ENCODE measurements around the gene SALL1.

The SALL1 gene

DNA sequence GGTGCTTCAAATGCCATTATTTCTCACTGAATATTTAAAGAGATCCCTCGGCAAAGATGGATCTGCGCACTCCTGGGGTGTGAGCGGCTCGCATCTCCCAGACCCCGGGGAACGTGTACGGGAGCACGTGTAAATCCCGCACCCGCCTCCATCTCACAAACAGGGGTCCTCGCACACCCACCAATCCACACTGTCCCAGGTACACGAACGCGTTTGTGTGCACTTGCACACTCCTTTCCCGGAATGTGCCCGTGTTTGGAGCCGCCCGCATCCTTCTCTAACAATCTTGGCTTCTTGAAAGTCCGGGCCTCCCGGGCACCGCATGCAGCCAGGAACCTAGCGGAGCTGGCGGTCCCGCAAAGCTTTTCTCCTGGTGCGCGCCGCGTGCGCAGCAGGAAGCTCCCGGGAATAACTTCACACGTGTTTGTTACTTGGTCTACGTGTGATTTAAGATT, 2.5 kb upstream of the SALL1 start:
- no peak overlapping the region for H3K4ac ChIP-seq (ENCODE audit: low read depth, low read length)
- no peak overlapping the region for H2AK5ac ChIP-seq (ENCODE audit: low read length)
- no peak overlapping the region for H2BK15ac ChIP-seq (replicated peaks; ENCODE audit: low read depth)
- H4K8ac ChIP-seq (ENCODE audit: low read depth, low read length), result no peak overlapping the region
- no peaks in the 10 kb centered on the region for H3K27me3 ChIP-seq (ENCODE audit: insufficient read depth, low read length, poor library complexity)
- peaks cover 23% of the 10 kb centered on the region for H3K79me2 ChIP-seq (ENCODE audit: control insufficient read depth, insufficient read depth, low read length)
- no peaks in the 10 kb centered on the region for H3K79me1 ChIP-seq (ENCODE audit: low read length)
- H3K36me3 ChIP-seq (ENCODE audit: control insufficient read depth, insufficient read depth, low read length), result no peaks in the 10 kb centered on the region
- H2BK5ac ChIP-seq (ENCODE audit: low read length), result no peak overlapping the region
- peak; percentile 79 for DNase-seq
- no peak overlapping the region for H2BK120ac ChIP-seq (ENCODE audit: low read depth, low read length)
- H3K18ac ChIP-seq (ENCODE audit: low read length), result peak overlapping the region; percentile 10
- peaks cover 4% of the 10 kb centered on the region for H3K4me1 ChIP-seq (ENCODE audit: control insufficient read depth, low read depth, low read length)
- H3K56ac ChIP-seq (ENCODE audit: low read length), result peak overlapping the region; percentile 80
- H3K9ac ChIP-seq (ENCODE audit: low read length), result peak overlapping the region; percentile 41
- no CpG with 5 or more reads among the region's 32 CpGs for WGBS (ENCODE audit: extremely low coverage, insufficient coverage, low lambda C conversion rate)
- no peak overlapping the region for H3K4me3 ChIP-seq (ENCODE audit: low read length)
- H3K23ac ChIP-seq (ENCODE audit: low read length), result no peak overlapping the region
- no peak overlapping the region for H4K5ac ChIP-seq (ENCODE audit: low read length)
- H3K4me2 ChIP-seq (ENCODE audit: low read length), result peak overlapping the region; percentile 54
- no peak overlapping the region for H3K27ac ChIP-seq (ENCODE audit: low read depth, low read length)

DNA sequence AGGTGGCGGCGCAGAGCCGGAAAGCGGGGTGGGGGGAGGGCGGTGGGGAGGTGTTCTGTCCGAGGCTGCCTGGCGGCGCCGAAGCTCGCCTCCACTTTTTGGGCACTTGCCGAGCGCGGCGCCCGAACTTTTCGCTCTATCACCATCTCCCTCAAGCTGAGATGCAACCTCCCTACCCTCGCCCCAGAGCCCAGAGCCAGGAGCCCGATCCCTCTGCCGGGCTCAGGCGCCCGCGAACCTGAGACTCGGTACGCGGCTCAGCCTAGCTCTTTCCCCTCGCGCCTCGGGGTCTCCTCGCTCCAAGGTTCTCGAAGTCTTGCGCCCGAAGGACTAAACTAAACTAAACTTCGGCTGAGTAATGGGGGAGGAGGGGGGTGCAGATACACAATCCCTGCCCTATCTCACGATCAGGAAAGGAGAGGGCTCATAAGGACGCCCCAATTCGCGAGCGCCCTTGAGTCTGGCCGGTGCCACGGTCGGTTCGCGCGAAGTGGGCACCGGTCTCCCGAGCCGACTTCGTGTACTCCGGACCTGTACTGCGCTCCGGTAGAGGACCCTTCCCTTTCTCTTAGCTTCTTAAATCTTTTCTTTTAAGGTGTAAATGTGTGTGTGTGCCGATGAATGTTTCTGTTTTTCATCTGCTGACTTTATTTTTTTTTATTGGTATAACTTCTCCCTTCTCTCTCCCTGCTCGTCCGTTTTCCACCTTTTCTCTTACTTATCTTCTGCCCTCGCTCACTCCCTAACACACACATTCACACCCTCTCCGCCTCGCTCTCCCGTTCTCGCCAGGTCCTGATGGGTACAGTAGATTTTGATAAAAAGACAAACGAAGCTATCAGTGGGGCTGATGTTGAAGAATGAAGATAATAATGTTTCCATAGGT, 1.9 kb upstream of the SALL1 start:
- Histone ChIP-seq H3K4me1 (ENCODE audit: control insufficient read depth, low read depth, low read length) (peaks cover 4% of the 10 kb centered on the region), H2AK5ac (ENCODE audit: low read length) (no peak overlapping the region), H3K9ac (ENCODE audit: low read length) (peak overlapping the region; percentile 71), H3K27ac (ENCODE audit: low read depth, low read length) (peak overlapping the region; percentile 92), H3K18ac (ENCODE audit: low read length) (peak overlapping the region; percentile 95), H4K8ac (ENCODE audit: low read depth, low read length) (peak overlapping the region; percentile 28), H3K4me3 (ENCODE audit: low read length) (peak overlapping the region; percentile 61), H3K56ac (ENCODE audit: low read length) (peak overlapping the region; percentile 87), H2BK5ac (ENCODE audit: low read length) (peak overlapping the region; percentile 86), H3K36me3 (ENCODE audit: control insufficient read depth, insufficient read depth, low read length) (no peaks in the 10 kb centered on the region), H2BK15ac (replicated peaks; ENCODE audit: low read depth) (no peak overlapping the region), H3K27me3 (ENCODE audit: insufficient read depth, low read length, poor library complexity) (no peaks in the 10 kb centered on the region), H3K4ac (ENCODE audit: low read depth, low read length) (peak overlapping the region; percentile 66), H3K79me2 (ENCODE audit: control insufficient read depth, insufficient read depth, low read length) (peaks cover 28% of the 10 kb centered on the region), H3K4me2 (ENCODE audit: low read length) (peak overlapping the region; percentile 73), H3K23ac (ENCODE audit: low read length) (peak overlapping the region; percentile 37), H3K79me1 (ENCODE audit: low read length) (no peaks in the 10 kb centered on the region), H4K5ac (ENCODE audit: low read length) (no peak overlapping the region), H2BK120ac (ENCODE audit: low read depth, low read length) (peak overlapping the region; percentile 32)
- DNase-seq, result peak; percentile 85
- WGBS (ENCODE audit: extremely low coverage, insufficient coverage, low lambda C conversion rate), result no CpG with 5 or more reads among the region's 60 CpGs

DNA sequence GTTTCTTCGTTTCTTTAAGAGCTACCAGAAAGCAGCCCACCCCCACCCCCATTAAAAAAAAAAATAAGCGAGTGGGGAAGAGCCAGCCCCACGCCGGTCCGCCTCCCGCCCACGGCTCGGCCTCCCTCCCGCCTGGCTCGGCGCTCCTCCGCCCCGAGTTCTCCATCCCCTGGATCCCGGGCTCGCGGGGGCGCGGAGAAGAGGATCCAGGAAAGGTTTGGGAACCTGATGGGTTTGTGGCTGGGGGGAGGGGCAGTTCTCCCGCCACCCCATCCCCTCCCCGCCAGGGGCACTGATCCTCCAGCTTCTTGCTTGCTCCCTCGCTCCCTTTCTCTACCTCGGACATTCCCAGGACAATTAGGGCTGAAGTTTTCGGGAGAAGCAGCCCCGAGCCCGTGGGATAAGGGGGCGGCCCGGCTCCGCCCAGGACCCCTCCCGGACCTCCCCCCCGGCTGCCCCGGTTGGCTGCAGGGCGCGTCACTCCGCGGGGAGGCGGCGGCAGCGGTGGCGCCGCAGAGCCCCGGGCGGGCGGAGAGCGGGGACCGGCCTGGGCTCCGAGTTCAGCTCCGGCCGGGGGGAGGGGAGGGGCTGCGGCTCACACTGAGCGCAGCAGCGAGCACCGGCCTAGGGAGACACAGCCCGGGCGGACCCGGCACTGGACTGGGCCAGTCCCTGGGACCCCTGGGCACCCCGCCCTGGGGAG, 1.0 kb upstream of the SALL1 start:
- WGBS (ENCODE audit: extremely low coverage, insufficient coverage, low lambda C conversion rate), result no CpG with 5 or more reads among the region's 56 CpGs
- Histone ChIP-seq H3K27ac (ENCODE audit: low read depth, low read length) (peak overlapping the region; percentile 96), H3K79me1 (ENCODE audit: low read length) (no peaks in the 10 kb centered on the region), H3K79me2 (ENCODE audit: control insufficient read depth, insufficient read depth, low read length) (peaks cover 34% of the 10 kb centered on the region), H3K4me1 (ENCODE audit: control insufficient read depth, low read depth, low read length) (peaks cover 4% of the 10 kb centered on the region), H3K27me3 (ENCODE audit: insufficient read depth, low read length, poor library complexity) (no peaks in the 10 kb centered on the region), H2BK120ac (ENCODE audit: low read depth, low read length) (peak overlapping the region; percentile 34), H2BK15ac (replicated peaks; ENCODE audit: low read depth) (no peak overlapping the region), H4K8ac (ENCODE audit: low read depth, low read length) (peak overlapping the region; percentile 28), H3K36me3 (ENCODE audit: control insufficient read depth, insufficient read depth, low read length) (no peaks in the 10 kb centered on the region), H3K56ac (ENCODE audit: low read length) (peak overlapping the region; percentile 87), H4K5ac (ENCODE audit: low read length) (no peak overlapping the region), H2AK5ac (ENCODE audit: low read length) (no peak overlapping the region), H3K4me2 (ENCODE audit: low read length) (peak overlapping the region; percentile 35), H3K4ac (ENCODE audit: low read depth, low read length) (peak overlapping the region; percentile 95), H3K9ac (ENCODE audit: low read length) (peak overlapping the region; percentile 79), H3K4me3 (ENCODE audit: low read length) (peak overlapping the region; percentile 61), H2BK5ac (ENCODE audit: low read length) (no peak overlapping the region), H3K23ac (ENCODE audit: low read length) (no peak overlapping the region), H3K18ac (ENCODE audit: low read length) (peak overlapping the region; percentile 97)
- peak; percentile 98 for DNase-seq

DNA sequence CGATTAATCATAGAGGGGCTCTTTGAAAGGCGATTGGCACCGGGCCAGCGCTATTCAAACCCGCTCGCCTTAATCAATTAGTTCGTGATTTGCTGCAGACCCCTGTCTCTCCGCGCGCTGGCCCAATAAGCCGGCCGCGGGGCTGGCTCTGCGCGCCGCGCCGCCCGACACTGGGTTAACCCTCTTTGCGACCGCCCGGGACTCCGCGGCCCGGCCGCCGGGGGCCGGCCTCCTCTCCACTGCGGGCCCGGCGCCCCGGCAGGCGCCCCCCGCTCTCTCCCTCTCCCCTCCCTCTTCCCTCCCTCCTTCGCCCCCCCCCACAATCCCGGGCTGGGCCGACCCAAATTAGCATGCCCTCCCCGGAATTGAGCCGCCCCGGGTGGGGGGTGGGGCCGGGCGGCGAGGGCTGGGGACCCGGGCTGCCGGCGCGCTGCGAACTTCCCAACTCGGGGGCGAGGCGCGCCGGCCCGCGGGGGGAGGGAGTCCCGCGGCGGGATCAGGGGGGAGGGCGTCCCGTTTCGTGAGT, 428 bp upstream of the SALL1 start:
- H3K79me1 ChIP-seq (ENCODE audit: low read length), result no peaks in the 10 kb centered on the region
- peaks cover 40% of the 10 kb centered on the region for H3K79me2 ChIP-seq (ENCODE audit: control insufficient read depth, insufficient read depth, low read length)
- H3K18ac ChIP-seq (ENCODE audit: low read length), result peak overlapping the region; percentile 97
- no CpG with 5 or more reads among the region's 61 CpGs for WGBS (ENCODE audit: extremely low coverage, insufficient coverage, low lambda C conversion rate)
- no peak overlapping the region for H3K4me2 ChIP-seq (ENCODE audit: low read length)
- no peaks in the 10 kb centered on the region for H3K36me3 ChIP-seq (ENCODE audit: control insufficient read depth, insufficient read depth, low read length)
- H4K5ac ChIP-seq (ENCODE audit: low read length), result no peak overlapping the region
- H3K27ac ChIP-seq (ENCODE audit: low read depth, low read length), result peak overlapping the region; percentile 96
- H3K9ac ChIP-seq (ENCODE audit: low read length), result peak overlapping the region; percentile 79
- H3K4ac ChIP-seq (ENCODE audit: low read depth, low read length), result peak overlapping the region; percentile 95
- peaks cover 5% of the 10 kb centered on the region for H3K4me1 ChIP-seq (ENCODE audit: control insufficient read depth, low read depth, low read length)
- no peak overlapping the region for H2BK15ac ChIP-seq (replicated peaks; ENCODE audit: low read depth)
- DNase-seq, result peak; percentile 96
- no peak overlapping the region for H3K23ac ChIP-seq (ENCODE audit: low read length)
- peak overlapping the region; percentile 76 for H2BK120ac ChIP-seq (ENCODE audit: low read depth, low read length)
- H4K8ac ChIP-seq (ENCODE audit: low read depth, low read length), result no peak overlapping the region
- peak overlapping the region; percentile 44 for H3K4me3 ChIP-seq (ENCODE audit: low read length)
- H3K27me3 ChIP-seq (ENCODE audit: insufficient read depth, low read length, poor library complexity), result no peaks in the 10 kb centered on the region
- peak overlapping the region; percentile 82 for H3K56ac ChIP-seq (ENCODE audit: low read length)
- no peak overlapping the region for H2AK5ac ChIP-seq (ENCODE audit: low read length)
- no peak overlapping the region for H2BK5ac ChIP-seq (ENCODE audit: low read length)

DNA sequence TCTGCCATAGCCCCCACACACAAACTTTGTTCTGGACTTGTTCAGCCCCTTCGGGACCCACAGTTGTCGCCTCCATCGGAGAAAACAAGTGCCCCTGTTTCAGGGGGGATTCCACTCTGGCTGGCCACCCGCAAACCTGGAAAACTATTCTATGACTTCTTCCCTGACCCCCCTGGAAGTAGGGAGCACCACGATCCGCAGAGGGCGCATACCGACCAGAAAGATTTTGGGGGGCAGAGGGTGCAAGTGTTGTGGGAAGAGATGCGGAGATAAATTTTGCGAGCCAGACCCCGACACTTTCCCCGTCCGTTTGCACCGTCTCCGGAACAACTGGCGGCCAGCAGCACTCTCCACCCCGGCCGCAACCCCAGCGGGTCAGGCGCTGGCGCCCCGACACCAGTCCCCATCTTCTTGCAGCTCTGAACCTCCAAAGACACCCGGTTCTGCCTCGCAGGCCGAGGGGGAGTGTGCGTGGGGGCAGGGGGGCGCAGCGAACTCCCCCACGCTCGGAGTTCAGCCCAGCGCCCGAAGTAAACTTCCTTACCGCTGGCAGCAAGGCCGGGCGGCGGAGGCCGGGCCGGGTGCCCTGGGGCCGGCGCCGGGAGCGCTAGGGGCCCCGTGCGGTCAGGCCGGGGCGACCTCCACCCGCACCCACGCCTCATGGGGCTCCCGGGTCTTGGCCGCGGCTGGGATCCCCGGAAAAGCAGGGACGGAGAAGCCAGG, 744 bp downstream of the SALL1 start:
- H3K36me3 ChIP-seq (ENCODE audit: control insufficient read depth, insufficient read depth, low read length), result no peaks in the 10 kb centered on the region
- peak overlapping the region; percentile 56 for H2BK120ac ChIP-seq (ENCODE audit: low read depth, low read length)
- no peaks in the 10 kb centered on the region for H3K27me3 ChIP-seq (ENCODE audit: insufficient read depth, low read length, poor library complexity)
- peak overlapping the region; percentile 97 for H3K18ac ChIP-seq (ENCODE audit: low read length)
- H3K9ac ChIP-seq (ENCODE audit: low read length), result peak overlapping the region; percentile 97
- H4K8ac ChIP-seq (ENCODE audit: low read depth, low read length), result peak overlapping the region; percentile 8
- peaks cover 50% of the 10 kb centered on the region for H3K79me2 ChIP-seq (ENCODE audit: control insufficient read depth, insufficient read depth, low read length)
- peak overlapping the region; percentile 87 for H2BK5ac ChIP-seq (ENCODE audit: low read length)
- H3K4me3 ChIP-seq (ENCODE audit: low read length), result peak overlapping the region; percentile 91
- no peak overlapping the region for H2BK15ac ChIP-seq (replicated peaks; ENCODE audit: low read depth)
- no CpG with 5 or more reads among the region's 53 CpGs for WGBS (ENCODE audit: extremely low coverage, insufficient coverage, low lambda C conversion rate)
- H3K27ac ChIP-seq (ENCODE audit: low read depth, low read length), result peak overlapping the region; percentile 87
- no peak overlapping the region for H4K5ac ChIP-seq (ENCODE audit: low read length)
- H3K4me2 ChIP-seq (ENCODE audit: low read length), result peak overlapping the region; percentile 71
- H3K56ac ChIP-seq (ENCODE audit: low read length), result peak overlapping the region; percentile 98
- peaks cover 11% of the 10 kb centered on the region for H3K4me1 ChIP-seq (ENCODE audit: control insufficient read depth, low read depth, low read length)
- H2AK5ac ChIP-seq (ENCODE audit: low read length), result no peak overlapping the region
- H3K23ac ChIP-seq (ENCODE audit: low read length), result peak overlapping the region; percentile 33
- peaks cover 4% of the 10 kb centered on the region for H3K79me1 ChIP-seq (ENCODE audit: low read length)
- no peak for DNase-seq
- peak overlapping the region; percentile 77 for H3K4ac ChIP-seq (ENCODE audit: low read depth, low read length)

Data from mesendoderm (in vitro differentiated cells).